ENCODE measurements around the gene GRK3.

DNA sequence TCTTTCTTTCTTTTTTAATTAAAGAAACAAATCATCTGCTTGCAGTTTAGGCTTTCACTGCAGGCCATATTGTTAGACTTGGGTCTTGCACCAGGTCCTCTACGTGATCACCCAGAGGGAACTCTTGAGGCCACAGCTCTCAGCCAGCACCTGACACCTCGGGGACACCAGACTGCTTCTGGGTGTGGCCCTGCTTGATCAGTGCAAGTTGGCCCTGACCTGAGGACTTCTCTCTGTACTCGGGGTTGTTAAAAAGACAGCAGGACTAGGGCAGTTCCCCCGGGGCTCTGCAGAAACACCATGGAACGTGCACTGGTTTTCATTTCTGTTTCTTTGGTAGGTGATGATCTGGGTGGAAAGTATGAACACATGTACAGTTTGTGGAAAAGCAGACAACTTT is 126.3 kb downstream of the GRK3 start:
- TF ChIP-seq, protein P1, sequence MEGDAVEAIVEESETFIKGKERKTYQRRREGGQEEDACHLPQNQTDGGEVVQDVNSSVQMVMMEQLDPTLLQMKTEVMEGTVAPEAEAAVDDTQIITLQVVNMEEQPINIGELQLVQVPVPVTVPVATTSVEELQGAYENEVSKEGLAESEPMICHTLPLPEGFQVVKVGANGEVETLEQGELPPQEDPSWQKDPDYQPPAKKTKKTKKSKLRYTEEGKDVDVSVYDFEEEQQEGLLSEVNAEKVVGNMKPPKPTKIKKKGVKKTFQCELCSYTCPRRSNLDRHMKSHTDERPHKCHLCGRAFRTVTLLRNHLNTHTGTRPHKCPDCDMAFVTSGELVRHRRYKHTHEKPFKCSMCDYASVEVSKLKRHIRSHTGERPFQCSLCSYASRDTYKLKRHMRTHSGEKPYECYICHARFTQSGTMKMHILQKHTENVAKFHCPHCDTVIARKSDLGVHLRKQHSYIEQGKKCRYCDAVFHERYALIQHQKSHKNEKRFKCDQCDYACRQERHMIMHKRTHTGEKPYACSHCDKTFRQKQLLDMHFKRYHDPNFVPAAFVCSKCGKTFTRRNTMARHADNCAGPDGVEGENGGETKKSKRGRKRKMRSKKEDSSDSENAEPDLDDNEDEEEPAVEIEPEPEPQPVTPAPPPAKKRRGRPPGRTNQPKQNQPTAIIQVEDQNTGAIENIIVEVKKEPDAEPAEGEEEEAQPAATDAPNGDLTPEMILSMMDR (IDR thresholded peaks at IDR 0.05), result no peak
- TF ChIP-seq POLR2A (IDR thresholded peaks at IDR 0.05), result no peak
